Testis (tissue), 2 donors: Measurements from ENCODE around the gene HBD.

Source experiments
- CTCF ChIP-seq, 3 experiments: fragments of 450-650 bp in 2 of 3; fragments of 200-600 bp in 1 of 3; sonication (generic) in 1 of 3; IDR thresholded peaks; one replicate each; pipeline ENCODE4 v1.5.1; 2016 to 2019; ENCODE audit warnings: antibody characterized with exemption in 3 of 3, mild to moderate bottlenecking in 2 of 3, moderate library complexity in 1 of 3
- POLR2A ChIP-seq: fragments of 450-650 bp; IDR thresholded peaks from one replicate; pipeline ENCODE4 v1.6.1; 2017; ENCODE audit warnings: antibody characterized with exemption, mild to moderate bottlenecking, moderate library complexity

- TF ChIP-seq CTCF (IDR thresholded peaks at IDR 0.05) = no peak
- no peak for TF ChIP-seq POLR2A
Observed at GRCh38 chr11:5210376-5210885, 23.9 kb downstream of the HBD start.
